Testis (tissue), 2 donors: ENCODE results near the gene TBC1D13.
"Not testable (repeated sequence)": the region's sequence is repeated elsewhere in the genome, so short reads cannot be mapped to it uniquely, and the experiment has no call there.

Experiments
- POLR2A ChIP-seq: fragments of 450-650 bp; IDR thresholded peaks from one replicate; pipeline ENCODE4 v1.6.1; 2017; ENCODE audit warnings: antibody characterized with exemption, mild to moderate bottlenecking, moderate library complexity
- TF ChIP-seq, protein P1 (sequence below), 3 experiments: fragments of 450-650 bp in 2 of 3; fragments of 200-600 bp in 1 of 3; sonication (generic) in 1 of 3; IDR thresholded peaks; one replicate each; pipeline ENCODE4 v1.5.1; 2016 to 2019; ENCODE audit warnings: antibody characterized with exemption in 3 of 3, mild to moderate bottlenecking in 2 of 3, moderate library complexity in 1 of 3

DNA sequence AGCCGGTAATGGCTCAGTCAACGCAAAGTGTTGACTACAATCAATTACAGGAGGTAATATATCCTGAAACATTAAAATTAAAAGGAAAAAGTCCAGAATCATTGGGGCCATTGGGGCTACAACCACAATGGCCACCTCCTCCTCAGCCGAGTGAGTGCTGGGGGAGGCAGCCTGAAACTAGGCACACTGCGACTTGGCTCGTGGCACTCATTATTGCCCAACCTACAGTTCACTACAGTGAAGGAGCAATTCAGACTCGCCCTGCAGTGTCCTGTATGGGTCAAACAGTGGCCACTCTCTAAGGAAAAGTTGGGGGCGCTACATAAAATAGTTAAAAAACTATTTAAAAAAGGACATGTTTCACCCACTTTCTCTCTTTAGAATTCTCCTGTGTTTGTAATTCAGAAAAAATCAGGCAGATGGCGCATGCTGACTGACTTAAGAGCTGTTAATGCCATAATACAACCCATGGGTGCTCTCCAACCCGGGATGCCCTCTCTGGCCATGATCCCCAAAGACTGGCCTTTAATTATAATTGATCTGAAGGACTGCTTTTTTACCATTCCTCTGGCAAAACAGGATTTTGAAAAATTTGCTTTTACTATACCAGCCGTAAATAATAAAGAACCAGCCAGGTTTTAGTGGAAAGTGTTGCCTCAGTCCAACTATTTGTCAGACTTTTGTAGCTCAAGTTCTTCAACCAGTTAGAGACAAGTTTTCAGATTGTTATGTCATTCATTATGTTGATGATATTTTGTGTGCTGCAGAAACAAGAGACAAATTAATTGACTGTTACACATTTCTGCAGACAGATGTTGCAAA is 64.9 kb downstream of the TBC1D13 start:
- TF ChIP-seq POLR2A, result not testable (repeated sequence)
- TF ChIP-seq, protein P1, sequence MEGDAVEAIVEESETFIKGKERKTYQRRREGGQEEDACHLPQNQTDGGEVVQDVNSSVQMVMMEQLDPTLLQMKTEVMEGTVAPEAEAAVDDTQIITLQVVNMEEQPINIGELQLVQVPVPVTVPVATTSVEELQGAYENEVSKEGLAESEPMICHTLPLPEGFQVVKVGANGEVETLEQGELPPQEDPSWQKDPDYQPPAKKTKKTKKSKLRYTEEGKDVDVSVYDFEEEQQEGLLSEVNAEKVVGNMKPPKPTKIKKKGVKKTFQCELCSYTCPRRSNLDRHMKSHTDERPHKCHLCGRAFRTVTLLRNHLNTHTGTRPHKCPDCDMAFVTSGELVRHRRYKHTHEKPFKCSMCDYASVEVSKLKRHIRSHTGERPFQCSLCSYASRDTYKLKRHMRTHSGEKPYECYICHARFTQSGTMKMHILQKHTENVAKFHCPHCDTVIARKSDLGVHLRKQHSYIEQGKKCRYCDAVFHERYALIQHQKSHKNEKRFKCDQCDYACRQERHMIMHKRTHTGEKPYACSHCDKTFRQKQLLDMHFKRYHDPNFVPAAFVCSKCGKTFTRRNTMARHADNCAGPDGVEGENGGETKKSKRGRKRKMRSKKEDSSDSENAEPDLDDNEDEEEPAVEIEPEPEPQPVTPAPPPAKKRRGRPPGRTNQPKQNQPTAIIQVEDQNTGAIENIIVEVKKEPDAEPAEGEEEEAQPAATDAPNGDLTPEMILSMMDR (IDR thresholded peaks at IDR 0.05), result peak; percentile 35 to 47 (median 36)
